ENCODE data around the gene TMEM82. TPM values are rescaled to one million over a fixed set of nuclear protein-coding genes. Genes with fewer than 3 reads are reported as not detected.

Gene TMEM82
- total RNA-seq, 1 donor from 2014 or later = not detected

GRCh38 chr1:15744122-15744679, 1.9 kb downstream of the TMEM82 start:
- H3K4me3 ChIP-seq = no peak overlapping the region
- H3K9me3 ChIP-seq (replicated peaks) = no peaks in the 10 kb centered on the region
- H3K36me3 ChIP-seq = no peaks in the 10 kb centered on the region
- intact Hi-C loops (cut with micrococcal nuclease) = no loop called here
- H3K4me1 ChIP-seq = peaks cover 18% of the 10 kb centered on the region
- no peaks in the 10 kb centered on the region for H3K27me3 ChIP-seq (ENCODE audit: low read depth)
- H3K27ac ChIP-seq (replicated peaks) = no peak overlapping the region
- TF ChIP-seq CTCF (IDR thresholded peaks at IDR 0.05; ENCODE audit: borderline replicate concordance) = no peak
- no peak for DNase-seq

GRCh38 chr1:15747378-15747777, 5.1 kb downstream of the TMEM82 start:
- H3K27ac ChIP-seq (replicated peaks) = no peak overlapping the region
- H3K4me3 ChIP-seq = no peak overlapping the region

GRCh38 chr1:15748264-15748663, 6.0 kb downstream of the TMEM82 start:
- H3K36me3 ChIP-seq = no peaks in the 10 kb centered on the region
- no peaks in the 10 kb centered on the region for H3K9me3 ChIP-seq (replicated peaks)
- TF ChIP-seq CTCF (IDR thresholded peaks at IDR 0.05; ENCODE audit: borderline replicate concordance) = no peak
- H3K27me3 ChIP-seq (ENCODE audit: low read depth) = no peaks in the 10 kb centered on the region
- intact Hi-C loops (cut with micrococcal nuclease) = no loop called here
- H3K4me1 ChIP-seq = peaks cover 4% of the 10 kb centered on the region
- no peak overlapping the region for H3K4me3 ChIP-seq
- DNase-seq = no peak
- no peak overlapping the region for H3K27ac ChIP-seq (replicated peaks)

More at GRCh38 chr1:15747378-15747777, 5.1 kb downstream of the TMEM82 start:
- TF ChIP-seq CTCF (IDR thresholded peaks at IDR 0.05; ENCODE audit: borderline replicate concordance) = no peak
- Histone ChIP-seq H3K9me3 (replicated peaks) (no peaks in the 10 kb centered on the region), H3K4me1 (peaks cover 4% of the 10 kb centered on the region), H3K36me3 (no peaks in the 10 kb centered on the region), H3K27me3 (ENCODE audit: low read depth) (no peaks in the 10 kb centered on the region)
- DNase-seq = no peak
- intact Hi-C loops (cut with micrococcal nuclease) = no loop called here

- intact Hi-C loops (cut with micrococcal nuclease) = no loop called here
- no peaks in the 10 kb centered on the region for H3K36me3 ChIP-seq
- H3K27ac ChIP-seq (replicated peaks) = peak overlapping the region; percentile 27
- TF ChIP-seq CTCF (IDR thresholded peaks at IDR 0.05; ENCODE audit: borderline replicate concordance) = no peak
- H3K27me3 ChIP-seq (ENCODE audit: low read depth) = no peaks in the 10 kb centered on the region
- H3K9me3 ChIP-seq (replicated peaks) = no peaks in the 10 kb centered on the region
- peaks cover 4% of the 10 kb centered on the region for H3K4me1 ChIP-seq
- no peak for DNase-seq
- no peak overlapping the region for H3K4me3 ChIP-seq
Observed at GRCh38 chr1:15748690-15749398, 6.5 kb downstream of the TMEM82 start.

GRCh38 chr1:15749399-15750291, 7.3 kb downstream of the TMEM82 start:
- intact Hi-C loops (cut with micrococcal nuclease) = no loop called here
- H3K4me3 ChIP-seq = no peak overlapping the region

More at GRCh38 chr1:15749399-15750291, 7.3 kb downstream of the TMEM82 start:
- Histone ChIP-seq H3K27ac (replicated peaks) (peak overlapping the region; percentile 36), H3K4me1 (peaks cover 4% of the 10 kb centered on the region), H3K9me3 (replicated peaks) (no peaks in the 10 kb centered on the region), H3K36me3 (no peaks in the 10 kb centered on the region), H3K27me3 (ENCODE audit: low read depth) (no peaks in the 10 kb centered on the region)
- TF ChIP-seq CTCF (IDR thresholded peaks at IDR 0.05; ENCODE audit: borderline replicate concordance) = no peak
- DNase-seq = no peak
